ENCODE results near the gene STK11IP. TPM values are rescaled to one million over a fixed set of nuclear protein-coding genes. Genes with fewer than 3 reads are reported as not detected.

Gene STK11IP
- total and polyA plus RNA-seq, 2 of the 13 experiments (the other 11 are each of a cell fraction or from before 2014, with no cell fraction given) = 12.8 to 24.0 TPM

DNA sequence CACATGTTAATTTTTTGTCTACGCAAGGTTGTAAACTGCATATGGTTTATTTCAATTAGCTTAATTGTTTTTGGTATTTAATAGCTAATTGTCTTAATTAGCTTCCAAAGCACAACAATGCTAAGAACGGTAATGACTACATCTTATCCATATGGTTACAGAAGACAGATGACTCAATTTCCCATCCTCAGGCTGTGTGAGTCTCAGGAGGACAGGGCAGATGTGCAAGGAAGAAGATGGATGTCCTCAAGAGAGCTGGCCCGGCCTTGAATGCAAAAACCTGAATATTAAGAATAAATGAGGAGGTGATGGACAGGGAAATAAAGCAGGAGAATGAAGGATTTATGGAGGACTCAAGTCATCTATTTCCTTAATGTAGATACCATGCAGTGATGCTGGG, 61.2 kb downstream of the STK11IP start:
- TF ChIP-seq CAMTA2 (CRISPR knock-in tag; IDR thresholded peaks at IDR 0.05; ENCODE audit: borderline replicate concordance) (no peak), MED13 (CRISPR knock-in tag; IDR thresholded peaks at IDR 0.05) (no peak), NFIB (CRISPR knock-in tag; IDR thresholded peaks at IDR 0.05; ENCODE audit: borderline replicate concordance) (no peak), NFKBIZ (CRISPR knock-in tag; IDR thresholded peaks at IDR 0.05) (no peak), GLI4 (CRISPR knock-in tag; IDR thresholded peaks at IDR 0.05; ENCODE audit: borderline replicate concordance) (no peak), PLRG1 (conservative IDR thresholded peaks at IDR 0.05) (no peak), ETV6 (CRISPR knock-in tag; conservative IDR thresholded peaks at IDR 0.05) (no peak), KAT8 (CRISPR knock-in tag; IDR thresholded peaks at IDR 0.05) (no peak), DMAP1 (CRISPR knock-in tag; IDR thresholded peaks at IDR 0.05) (no peak), ZNF607 (CRISPR knock-in tag; IDR thresholded peaks at IDR 0.05; ENCODE audit: borderline replicate concordance) (no peak), MYC (CRISPR knock-in tag; IDR thresholded peaks at IDR 0.05; ENCODE audit: borderline replicate concordance) (no peak), ADNP (CRISPR knock-in tag; IDR thresholded peaks at IDR 0.05) (no peak), ZSCAN9 (CRISPR knock-in tag; IDR thresholded peaks at IDR 0.05; ENCODE audit: borderline replicate concordance) (no peak), SPEN (CRISPR knock-in tag; IDR thresholded peaks at IDR 0.05; ENCODE audit: low read depth) (no peak), ZSCAN31 (CRISPR knock-in tag; IDR thresholded peaks at IDR 0.05; ENCODE audit: low read depth) (no peak), ZNF564 (CRISPR knock-in tag; IDR thresholded peaks at IDR 0.05) (no peak)
- TF ChIP-seq, protein P1, sequence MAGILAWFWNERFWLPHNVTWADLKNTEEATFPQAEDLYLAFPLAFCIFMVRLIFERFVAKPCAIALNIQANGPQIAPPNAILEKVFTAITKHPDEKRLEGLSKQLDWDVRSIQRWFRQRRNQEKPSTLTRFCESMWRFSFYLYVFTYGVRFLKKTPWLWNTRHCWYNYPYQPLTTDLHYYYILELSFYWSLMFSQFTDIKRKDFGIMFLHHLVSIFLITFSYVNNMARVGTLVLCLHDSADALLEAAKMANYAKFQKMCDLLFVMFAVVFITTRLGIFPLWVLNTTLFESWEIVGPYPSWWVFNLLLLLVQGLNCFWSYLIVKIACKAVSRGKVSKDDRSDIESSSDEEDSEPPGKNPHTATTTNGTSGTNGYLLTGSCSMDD (CRISPR knock-in tag; IDR thresholded peaks at IDR 0.05) = no peak
- TF ChIP-seq, protein P2, sequence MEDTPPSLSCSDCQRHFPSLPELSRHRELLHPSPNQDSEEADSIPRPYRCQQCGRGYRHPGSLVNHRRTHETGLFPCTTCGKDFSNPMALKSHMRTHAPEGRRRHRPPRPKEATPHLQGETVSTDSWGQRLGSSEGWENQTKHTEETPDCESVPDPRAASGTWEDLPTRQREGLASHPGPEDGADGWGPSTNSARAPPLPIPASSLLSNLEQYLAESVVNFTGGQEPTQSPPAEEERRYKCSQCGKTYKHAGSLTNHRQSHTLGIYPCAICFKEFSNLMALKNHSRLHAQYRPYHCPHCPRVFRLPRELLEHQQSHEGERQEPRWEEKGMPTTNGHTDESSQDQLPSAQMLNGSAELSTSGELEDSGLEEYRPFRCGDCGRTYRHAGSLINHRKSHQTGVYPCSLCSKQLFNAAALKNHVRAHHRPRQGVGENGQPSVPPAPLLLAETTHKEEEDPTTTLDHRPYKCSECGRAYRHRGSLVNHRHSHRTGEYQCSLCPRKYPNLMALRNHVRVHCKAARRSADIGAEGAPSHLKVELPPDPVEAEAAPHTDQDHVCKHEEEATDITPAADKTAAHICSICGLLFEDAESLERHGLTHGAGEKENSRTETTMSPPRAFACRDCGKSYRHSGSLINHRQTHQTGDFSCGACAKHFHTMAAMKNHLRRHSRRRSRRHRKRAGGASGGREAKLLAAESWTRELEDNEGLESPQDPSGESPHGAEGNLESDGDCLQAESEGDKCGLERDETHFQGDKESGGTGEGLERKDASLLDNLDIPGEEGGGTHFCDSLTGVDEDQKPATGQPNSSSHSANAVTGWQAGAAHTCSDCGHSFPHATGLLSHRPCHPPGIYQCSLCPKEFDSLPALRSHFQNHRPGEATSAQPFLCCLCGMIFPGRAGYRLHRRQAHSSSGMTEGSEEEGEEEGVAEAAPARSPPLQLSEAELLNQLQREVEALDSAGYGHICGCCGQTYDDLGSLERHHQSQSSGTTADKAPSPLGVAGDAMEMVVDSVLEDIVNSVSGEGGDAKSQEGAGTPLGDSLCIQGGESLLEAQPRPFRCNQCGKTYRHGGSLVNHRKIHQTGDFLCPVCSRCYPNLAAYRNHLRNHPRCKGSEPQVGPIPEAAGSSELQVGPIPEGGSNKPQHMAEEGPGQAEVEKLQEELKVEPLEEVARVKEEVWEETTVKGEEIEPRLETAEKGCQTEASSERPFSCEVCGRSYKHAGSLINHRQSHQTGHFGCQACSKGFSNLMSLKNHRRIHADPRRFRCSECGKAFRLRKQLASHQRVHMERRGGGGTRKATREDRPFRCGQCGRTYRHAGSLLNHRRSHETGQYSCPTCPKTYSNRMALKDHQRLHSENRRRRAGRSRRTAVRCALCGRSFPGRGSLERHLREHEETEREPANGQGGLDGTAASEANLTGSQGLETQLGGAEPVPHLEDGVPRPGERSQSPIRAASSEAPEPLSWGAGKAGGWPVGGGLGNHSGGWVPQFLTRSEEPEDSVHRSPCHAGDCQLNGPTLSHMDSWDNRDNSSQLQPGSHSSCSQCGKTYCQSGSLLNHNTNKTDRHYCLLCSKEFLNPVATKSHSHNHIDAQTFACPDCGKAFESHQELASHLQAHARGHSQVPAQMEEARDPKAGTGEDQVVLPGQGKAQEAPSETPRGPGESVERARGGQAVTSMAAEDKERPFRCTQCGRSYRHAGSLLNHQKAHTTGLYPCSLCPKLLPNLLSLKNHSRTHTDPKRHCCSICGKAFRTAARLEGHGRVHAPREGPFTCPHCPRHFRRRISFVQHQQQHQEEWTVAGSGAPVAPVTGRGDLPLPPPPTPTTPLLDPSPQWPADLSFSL (CRISPR knock-in tag; IDR thresholded peaks at IDR 0.05) = no peak
- TF ChIP-seq, protein P3, sequence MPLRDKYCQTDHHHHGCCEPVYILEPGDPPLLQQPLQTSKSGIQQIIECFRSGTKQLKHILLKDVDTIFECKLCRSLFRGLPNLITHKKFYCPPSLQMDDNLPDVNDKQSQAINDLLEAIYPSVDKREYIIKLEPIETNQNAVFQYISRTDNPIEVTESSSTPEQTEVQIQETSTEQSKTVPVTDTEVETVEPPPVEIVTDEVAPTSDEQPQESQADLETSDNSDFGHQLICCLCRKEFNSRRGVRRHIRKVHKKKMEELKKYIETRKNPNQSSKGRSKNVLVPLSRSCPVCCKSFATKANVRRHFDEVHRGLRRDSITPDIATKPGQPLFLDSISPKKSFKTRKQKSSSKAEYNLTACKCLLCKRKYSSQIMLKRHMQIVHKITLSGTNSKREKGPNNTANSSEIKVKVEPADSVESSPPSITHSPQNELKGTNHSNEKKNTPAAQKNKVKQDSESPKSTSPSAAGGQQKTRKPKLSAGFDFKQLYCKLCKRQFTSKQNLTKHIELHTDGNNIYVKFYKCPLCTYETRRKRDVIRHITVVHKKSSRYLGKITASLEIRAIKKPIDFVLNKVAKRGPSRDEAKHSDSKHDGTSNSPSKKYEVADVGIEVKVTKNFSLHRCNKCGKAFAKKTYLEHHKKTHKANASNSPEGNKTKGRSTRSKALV (CRISPR knock-in tag; IDR thresholded peaks at IDR 0.05) = no peak
- WGBS (ENCODE audit: low lambda C conversion rate) = 50% methylated on average over 3 of the region's 3 CpGs
- no peaks in the 10 kb centered on the region for H3K79me2 ChIP-seq (ENCODE audit: insufficient read depth, low read length)
- no peaks in the 10 kb centered on the region for H3K36me3 ChIP-seq (replicated peaks in 1 of 2; ENCODE audit: control insufficient read depth in 1 of 2, insufficient read depth in 2 of 2, low read length in 2 of 2)
- H3K9me3 ChIP-seq (ENCODE audit: low read length) = peaks cover 24% of the 10 kb centered on the region
- ChIA-PET CTCF (ENCODE audit: low intra/inter-chr PET ratio, low total read pairs) (no interaction called here), POLR2A (no interaction called here)
- peaks cover 0 to 2% of the 10 kb centered on the region in 2 experiments; a peak in 1 of 5 replicates for H3K27me3 ChIP-seq (ENCODE audit: control insufficient read depth in 1 of 2, insufficient read depth in 2 of 2, low read length in 2 of 2)
- no peak overlapping the region for H3K4me3 ChIP-seq (replicated peaks in 1 of 3; ENCODE audit: insufficient read depth in 1 of 3, low read depth in 2 of 3, low read length in 3 of 3)
- ATAC-seq (no peak), DNase-seq (ENCODE audit: low spot score) (no peak), FAIRE-seq (no peak)
- in situ Hi-C loops (cut with HindIII; ENCODE audit: extremely low pct_ligation_motif_present, low pct_unique_long_range_greater_than_20kb) (no loop called here), intact Hi-C loops (cut with micrococcal nuclease; ENCODE audit: unreplicated experiment) (no loop called here)
- H4K20me1 ChIP-seq (ENCODE audit: insufficient read depth, low read length) = no peaks in the 10 kb centered on the region
- no peak overlapping the region for H2AFZ ChIP-seq (ENCODE audit: low read length)
- no peak overlapping the region for H3K27ac ChIP-seq (ENCODE audit: extremely low read length, insufficient read depth, low read length)
- BruUV-seq (replicated peaks) = no TSS peak
- peaks cover 16% of the 10 kb centered on the region for H3K4me1 ChIP-seq (ENCODE audit: insufficient read depth, low read length)
- H3K4me2 ChIP-seq (ENCODE audit: low read depth, low read length) = no peak overlapping the region
- H3K9ac ChIP-seq (ENCODE audit: insufficient read depth, low read depth, low read length) = no peak overlapping the region

Data from HepG2 (cell line).